ENCODE results near the gene TTLL6.

DNA sequence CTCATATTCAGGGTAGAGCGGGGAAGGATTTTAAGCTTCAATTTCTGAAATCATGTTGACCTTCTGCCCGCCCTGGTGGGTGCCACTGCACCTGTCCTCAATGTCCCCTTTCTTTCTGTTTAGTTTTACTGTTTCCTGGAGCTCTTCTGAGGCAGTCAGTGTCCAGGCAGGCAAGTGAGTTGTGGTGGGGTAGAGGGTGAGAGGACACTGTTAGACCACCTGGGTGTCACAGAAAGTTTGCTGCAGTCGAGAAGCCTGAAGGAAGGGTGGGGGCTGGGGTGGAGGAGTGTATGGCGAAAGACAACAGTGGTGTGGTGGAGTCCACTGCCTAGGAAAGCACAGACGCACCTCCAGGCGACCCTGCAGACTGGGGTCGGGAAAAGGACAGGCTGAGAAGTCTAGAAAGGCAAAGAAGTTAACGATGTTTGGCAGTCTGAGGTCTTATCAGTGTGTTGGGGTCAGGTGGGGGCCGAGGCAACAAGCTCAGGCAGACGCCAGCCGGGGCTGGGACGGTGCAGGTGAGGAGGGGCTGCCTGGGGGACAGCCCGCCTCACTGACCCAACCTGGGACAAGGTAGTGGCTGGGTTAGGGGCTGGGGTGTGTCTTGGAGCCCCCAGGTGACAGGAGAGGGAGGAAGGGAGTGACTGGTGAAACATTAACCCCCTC, 65.2 kb downstream of the TTLL6 start:
- TF ChIP-seq, protein P1, sequence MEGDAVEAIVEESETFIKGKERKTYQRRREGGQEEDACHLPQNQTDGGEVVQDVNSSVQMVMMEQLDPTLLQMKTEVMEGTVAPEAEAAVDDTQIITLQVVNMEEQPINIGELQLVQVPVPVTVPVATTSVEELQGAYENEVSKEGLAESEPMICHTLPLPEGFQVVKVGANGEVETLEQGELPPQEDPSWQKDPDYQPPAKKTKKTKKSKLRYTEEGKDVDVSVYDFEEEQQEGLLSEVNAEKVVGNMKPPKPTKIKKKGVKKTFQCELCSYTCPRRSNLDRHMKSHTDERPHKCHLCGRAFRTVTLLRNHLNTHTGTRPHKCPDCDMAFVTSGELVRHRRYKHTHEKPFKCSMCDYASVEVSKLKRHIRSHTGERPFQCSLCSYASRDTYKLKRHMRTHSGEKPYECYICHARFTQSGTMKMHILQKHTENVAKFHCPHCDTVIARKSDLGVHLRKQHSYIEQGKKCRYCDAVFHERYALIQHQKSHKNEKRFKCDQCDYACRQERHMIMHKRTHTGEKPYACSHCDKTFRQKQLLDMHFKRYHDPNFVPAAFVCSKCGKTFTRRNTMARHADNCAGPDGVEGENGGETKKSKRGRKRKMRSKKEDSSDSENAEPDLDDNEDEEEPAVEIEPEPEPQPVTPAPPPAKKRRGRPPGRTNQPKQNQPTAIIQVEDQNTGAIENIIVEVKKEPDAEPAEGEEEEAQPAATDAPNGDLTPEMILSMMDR (IDR thresholded peaks at IDR 0.05): no peak
- TF ChIP-seq EZH2phosphoT487 (IDR thresholded peaks at IDR 0.05) (peak; percentile 30), EZH2 (IDR thresholded peaks at IDR 0.05) (peak; percentile 15)
